Measurements from ENCODE around the gene REV3L. TPM values are rescaled to one million over a fixed set of nuclear protein-coding genes. Genes with fewer than 3 reads are reported as not detected.

REV3L gene
- polyA plus RNA-seq, 1 of the 3 experiments (the other 2 are of a cell fraction): 7.3 TPM

DNA sequence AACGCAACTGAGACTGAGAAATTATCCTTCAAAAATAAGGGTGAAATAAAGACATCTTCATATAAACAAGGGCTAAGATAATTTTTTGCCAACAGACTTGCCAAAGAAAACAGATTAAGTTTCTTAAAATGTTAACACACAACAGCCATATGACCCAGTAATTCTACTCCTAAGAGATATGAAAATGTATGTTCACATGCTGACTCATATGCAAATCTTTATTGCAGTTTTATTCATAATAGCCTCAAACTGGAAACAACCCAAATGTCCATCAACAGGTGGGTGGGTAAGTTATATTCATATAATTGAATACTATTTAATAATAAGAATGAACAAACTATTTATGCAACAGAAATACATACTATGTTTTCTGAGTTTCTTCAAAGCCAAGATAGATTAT is 140.1 kb downstream of the REV3L start:
- TF ChIP-seq, protein P1, sequence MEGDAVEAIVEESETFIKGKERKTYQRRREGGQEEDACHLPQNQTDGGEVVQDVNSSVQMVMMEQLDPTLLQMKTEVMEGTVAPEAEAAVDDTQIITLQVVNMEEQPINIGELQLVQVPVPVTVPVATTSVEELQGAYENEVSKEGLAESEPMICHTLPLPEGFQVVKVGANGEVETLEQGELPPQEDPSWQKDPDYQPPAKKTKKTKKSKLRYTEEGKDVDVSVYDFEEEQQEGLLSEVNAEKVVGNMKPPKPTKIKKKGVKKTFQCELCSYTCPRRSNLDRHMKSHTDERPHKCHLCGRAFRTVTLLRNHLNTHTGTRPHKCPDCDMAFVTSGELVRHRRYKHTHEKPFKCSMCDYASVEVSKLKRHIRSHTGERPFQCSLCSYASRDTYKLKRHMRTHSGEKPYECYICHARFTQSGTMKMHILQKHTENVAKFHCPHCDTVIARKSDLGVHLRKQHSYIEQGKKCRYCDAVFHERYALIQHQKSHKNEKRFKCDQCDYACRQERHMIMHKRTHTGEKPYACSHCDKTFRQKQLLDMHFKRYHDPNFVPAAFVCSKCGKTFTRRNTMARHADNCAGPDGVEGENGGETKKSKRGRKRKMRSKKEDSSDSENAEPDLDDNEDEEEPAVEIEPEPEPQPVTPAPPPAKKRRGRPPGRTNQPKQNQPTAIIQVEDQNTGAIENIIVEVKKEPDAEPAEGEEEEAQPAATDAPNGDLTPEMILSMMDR (IDR thresholded peaks at IDR 0.05): no peak
- TF ChIP-seq ELF1 (IDR thresholded peaks at IDR 0.05) (no peak), CHD2 (IDR thresholded peaks at IDR 0.05; ENCODE audit: low read length, partially characterized antibody) (no peak), RAD21 (IDR thresholded peaks at IDR 0.05; ENCODE audit: low read length) (no peak), RCOR1 (IDR thresholded peaks at IDR 0.05; ENCODE audit: low read length) (no peak), YY1 (IDR thresholded peaks at IDR 0.05; ENCODE audit: low read depth) (no peak), NRF1 (IDR thresholded peaks at IDR 0.05; ENCODE audit: low read depth, low read length) (no peak), TEAD4 (IDR thresholded peaks at IDR 0.05; ENCODE audit: borderline replicate concordance, insufficient read depth) (no peak), GATA2 (CRISPR knock-in tag; IDR thresholded peaks at IDR 0.05) (no peak), FOXJ3 (CRISPR knock-in tag; IDR thresholded peaks at IDR 0.05) (no peak), FOXM1 (IDR thresholded peaks at IDR 0.05; ENCODE audit: low read depth) (no peak), FOSL2 (IDR thresholded peaks at IDR 0.05; ENCODE audit: borderline replicate concordance, low read depth) (no peak), SIN3A (IDR thresholded peaks at IDR 0.05; ENCODE audit: borderline replicate concordance, low read depth, low read length) (no peak), RFX5 (IDR thresholded peaks at IDR 0.05; ENCODE audit: low read length) (no peak), EP300 (IDR thresholded peaks at IDR 0.05; ENCODE audit: borderline replicate concordance in 1 of 2, low read depth in 1 of 2, low read length in 1 of 2) (no peak)
- TF ChIP-seq, protein P2, sequence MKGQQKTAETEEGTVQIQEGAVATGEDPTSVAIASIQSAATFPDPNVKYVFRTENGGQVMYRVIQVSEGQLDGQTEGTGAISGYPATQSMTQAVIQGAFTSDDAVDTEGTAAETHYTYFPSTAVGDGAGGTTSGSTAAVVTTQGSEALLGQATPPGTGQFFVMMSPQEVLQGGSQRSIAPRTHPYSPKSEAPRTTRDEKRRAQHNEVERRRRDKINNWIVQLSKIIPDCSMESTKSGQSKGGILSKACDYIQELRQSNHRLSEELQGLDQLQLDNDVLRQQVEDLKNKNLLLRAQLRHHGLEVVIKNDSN (IDR thresholded peaks at IDR 0.05; ENCODE audit: borderline replicate concordance, low read depth): no peak
- TF ChIP-seq, protein P3, sequence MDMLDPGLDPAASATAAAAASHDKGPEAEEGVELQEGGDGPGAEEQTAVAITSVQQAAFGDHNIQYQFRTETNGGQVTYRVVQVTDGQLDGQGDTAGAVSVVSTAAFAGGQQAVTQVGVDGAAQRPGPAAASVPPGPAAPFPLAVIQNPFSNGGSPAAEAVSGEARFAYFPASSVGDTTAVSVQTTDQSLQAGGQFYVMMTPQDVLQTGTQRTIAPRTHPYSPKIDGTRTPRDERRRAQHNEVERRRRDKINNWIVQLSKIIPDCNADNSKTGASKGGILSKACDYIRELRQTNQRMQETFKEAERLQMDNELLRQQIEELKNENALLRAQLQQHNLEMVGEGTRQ (IDR thresholded peaks at IDR 0.05; ENCODE audit: borderline replicate concordance, low read depth, low read length): no peak

More for the DNA sequence above, 140.1 kb downstream of the REV3L start:
- Histone ChIP-seq H3K4me2 (no peak overlapping the region), H3K27me3 (ENCODE audit: insufficient read depth) (no peaks in the 10 kb centered on the region), H3K9ac (no peak overlapping the region), H3F3A (replicated peaks; ENCODE audit: insufficient read depth) (peaks cover 2% of the 10 kb centered on the region), H3K9me3 (no peaks in the 10 kb centered on the region), H2AFZ (ENCODE audit: low read depth) (no peak overlapping the region), H3K4me3 (ENCODE audit: low read depth in 2 of 2, low read length in 1 of 2) (no peak overlapping the region), H3K27ac (ENCODE audit: low read depth in 2 of 2, low read length in 1 of 2) (no peak overlapping the region), H3K9me2 (no peaks in the 10 kb centered on the region), H3K4me1 (ENCODE audit: control insufficient read depth in 1 of 2, insufficient read depth in 2 of 2, low read depth in 1 of 2, low read length in 1 of 2) (no peaks in the 10 kb centered on the region; a peak in 1 of 4 replicates), H4K20me1 (ENCODE audit: insufficient read depth) (no peaks in the 10 kb centered on the region), H3K79me2 (ENCODE audit: insufficient read depth) (no peaks in the 10 kb centered on the region), H3K36me3 (replicated peaks in 1 of 2; ENCODE audit: control insufficient read depth in 1 of 2, insufficient read depth in 2 of 2, low read length in 1 of 2) (peaks cover 42 to 58% of the 10 kb centered on the region in 2 experiments)
- WGBS (ENCODE audit: low lambda C conversion rate): 100% methylated on average over 1 of the region's 1 CpG
- CTCF ChIA-PET: no interaction called here
- POLR2A ChIA-PET: no interaction called here
- DNase-seq: no peak
